Prostate gland (tissue), 2 donors: Measurements from ENCODE around the gene OPN3.

Experiments used
- CTCF ChIP-seq, 4 experiments: fragments of 200-600 bp in 2 of 4; fragments of 450-650 bp in 2 of 4; sonication (generic) in 2 of 4; IDR thresholded peaks; 1 replicate in 3 of 4; 2 replicates in 1 of 4; pipeline ENCODE4 v1.5.1; 2016 to 2019; ENCODE audit warnings: antibody characterized with exemption in 4 of 4, mild to moderate bottlenecking in 2 of 4, moderate library complexity in 2 of 4
- POLR2AphosphoS5 ChIP-seq: sonication (generic); formaldehyde crosslinking; IDR thresholded peaks from one replicate; pipeline ENCODE4 v1.6.1; 2017; ENCODE audit warnings: antibody characterized with exemption

- no peak for TF ChIP-seq CTCF (IDR thresholded peaks at IDR 0.05)
- TF ChIP-seq POLR2AphosphoS5: no peak
These were observed 36.4 kb downstream of the OPN3 start for GRCh38 chr1:241603731-241604245.
